ENCODE data around the gene ZNG1C.
"Not testable (repeated sequence)": the region's sequence is repeated elsewhere in the genome, so short reads cannot be mapped to it uniquely, and the experiment has no call there.

DNA sequence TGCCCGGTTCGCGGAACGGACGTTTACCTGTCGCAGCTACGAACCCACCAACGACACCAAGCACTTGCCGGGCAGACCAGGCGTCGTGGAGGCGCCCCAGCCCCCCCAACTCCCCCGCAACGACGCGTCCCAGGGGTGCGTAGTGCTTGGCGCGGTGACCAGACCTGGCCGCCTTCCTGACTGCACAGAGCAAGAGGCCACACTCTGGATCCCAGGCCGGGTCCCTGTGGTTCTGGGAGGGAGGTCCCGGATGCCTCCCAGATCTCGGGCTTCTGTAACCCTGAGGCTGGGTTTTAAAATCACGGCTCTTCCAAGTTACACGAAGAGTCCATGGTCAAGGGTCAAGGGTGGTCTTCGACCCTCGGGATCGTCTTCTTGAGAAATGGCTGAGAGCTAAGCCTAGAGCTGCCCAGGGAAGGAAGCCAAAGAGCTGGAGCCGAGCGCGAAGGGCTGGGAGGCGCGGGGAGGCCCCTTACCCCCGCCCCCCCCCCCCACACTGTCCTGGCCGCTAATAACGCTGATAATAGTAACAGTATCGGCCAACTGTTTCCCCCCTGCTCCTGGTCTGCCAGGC is 64.7 kb downstream of the ZNG1C start:
- TF ChIP-seq, protein P1, sequence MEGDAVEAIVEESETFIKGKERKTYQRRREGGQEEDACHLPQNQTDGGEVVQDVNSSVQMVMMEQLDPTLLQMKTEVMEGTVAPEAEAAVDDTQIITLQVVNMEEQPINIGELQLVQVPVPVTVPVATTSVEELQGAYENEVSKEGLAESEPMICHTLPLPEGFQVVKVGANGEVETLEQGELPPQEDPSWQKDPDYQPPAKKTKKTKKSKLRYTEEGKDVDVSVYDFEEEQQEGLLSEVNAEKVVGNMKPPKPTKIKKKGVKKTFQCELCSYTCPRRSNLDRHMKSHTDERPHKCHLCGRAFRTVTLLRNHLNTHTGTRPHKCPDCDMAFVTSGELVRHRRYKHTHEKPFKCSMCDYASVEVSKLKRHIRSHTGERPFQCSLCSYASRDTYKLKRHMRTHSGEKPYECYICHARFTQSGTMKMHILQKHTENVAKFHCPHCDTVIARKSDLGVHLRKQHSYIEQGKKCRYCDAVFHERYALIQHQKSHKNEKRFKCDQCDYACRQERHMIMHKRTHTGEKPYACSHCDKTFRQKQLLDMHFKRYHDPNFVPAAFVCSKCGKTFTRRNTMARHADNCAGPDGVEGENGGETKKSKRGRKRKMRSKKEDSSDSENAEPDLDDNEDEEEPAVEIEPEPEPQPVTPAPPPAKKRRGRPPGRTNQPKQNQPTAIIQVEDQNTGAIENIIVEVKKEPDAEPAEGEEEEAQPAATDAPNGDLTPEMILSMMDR (IDR thresholded peaks at IDR 0.05; ENCODE audit: poor library complexity): not testable (repeated sequence)
- TF ChIP-seq EZH2 (IDR thresholded peaks at IDR 0.05; ENCODE audit: borderline replicate concordance): peak; percentile 22
